Peyer's patch (tissue), 4 donors: Measurements from ENCODE around the gene ASCC1.
A peak's percentile ranks its signal among the peaks of the same experiment; 100 is the strongest.

Experiments
- POLR2A ChIP-seq, 2 donors: fragments of 450-650 bp; IDR thresholded peaks; one replicate each; pipeline ENCODE4 v1.5.1; 2017; ENCODE audit warnings: antibody characterized with exemption in 2 of 2, mild to moderate bottlenecking in 2 of 2, moderate library complexity in 2 of 2
- TF ChIP-seq, protein P1 (sequence below), 6 experiments: fragments of 450-650 bp in 4 of 6; fragments of 200-600 bp in 2 of 6; sonication (generic) in 1 of 6; IDR thresholded peaks; one replicate each; pipeline ENCODE4 v1.5.1; 2017 to 2019; ENCODE audit warnings: antibody characterized with exemption in 6 of 6, mild to moderate bottlenecking in 3 of 6, moderate library complexity in 1 of 6

DNA sequence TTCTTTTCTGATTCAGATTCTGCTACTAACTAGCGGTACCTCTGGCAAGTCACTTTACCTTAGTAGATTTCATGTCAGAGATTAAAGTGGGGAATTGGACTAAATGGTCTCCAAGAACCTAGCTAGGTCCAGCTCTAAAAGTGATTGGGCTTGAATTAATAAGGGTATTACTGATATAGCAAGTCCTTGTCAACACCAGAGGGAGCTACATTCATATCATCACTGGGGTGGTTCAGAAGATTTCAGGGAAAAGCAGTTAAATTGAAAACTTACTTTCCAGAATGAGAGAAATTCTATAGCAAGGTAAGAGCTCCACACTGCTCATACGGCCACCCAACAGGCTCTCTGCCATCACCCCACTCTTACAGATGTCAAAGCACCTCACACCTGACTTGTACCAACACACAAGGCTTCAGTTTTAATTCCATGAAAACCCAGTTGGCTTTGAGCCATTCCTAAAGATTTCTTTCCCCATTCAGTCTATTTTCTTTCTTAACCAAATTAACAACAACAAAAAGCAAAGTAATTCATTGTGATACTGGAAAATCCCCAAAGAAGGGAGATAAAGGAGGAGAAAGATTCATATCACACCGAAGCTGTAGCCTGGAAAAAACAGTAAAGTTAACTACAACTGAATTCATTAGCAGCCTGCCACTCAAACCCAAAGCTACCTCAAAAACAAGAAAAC, 89.7 kb downstream of the ASCC1 start:
- TF ChIP-seq, protein P1, sequence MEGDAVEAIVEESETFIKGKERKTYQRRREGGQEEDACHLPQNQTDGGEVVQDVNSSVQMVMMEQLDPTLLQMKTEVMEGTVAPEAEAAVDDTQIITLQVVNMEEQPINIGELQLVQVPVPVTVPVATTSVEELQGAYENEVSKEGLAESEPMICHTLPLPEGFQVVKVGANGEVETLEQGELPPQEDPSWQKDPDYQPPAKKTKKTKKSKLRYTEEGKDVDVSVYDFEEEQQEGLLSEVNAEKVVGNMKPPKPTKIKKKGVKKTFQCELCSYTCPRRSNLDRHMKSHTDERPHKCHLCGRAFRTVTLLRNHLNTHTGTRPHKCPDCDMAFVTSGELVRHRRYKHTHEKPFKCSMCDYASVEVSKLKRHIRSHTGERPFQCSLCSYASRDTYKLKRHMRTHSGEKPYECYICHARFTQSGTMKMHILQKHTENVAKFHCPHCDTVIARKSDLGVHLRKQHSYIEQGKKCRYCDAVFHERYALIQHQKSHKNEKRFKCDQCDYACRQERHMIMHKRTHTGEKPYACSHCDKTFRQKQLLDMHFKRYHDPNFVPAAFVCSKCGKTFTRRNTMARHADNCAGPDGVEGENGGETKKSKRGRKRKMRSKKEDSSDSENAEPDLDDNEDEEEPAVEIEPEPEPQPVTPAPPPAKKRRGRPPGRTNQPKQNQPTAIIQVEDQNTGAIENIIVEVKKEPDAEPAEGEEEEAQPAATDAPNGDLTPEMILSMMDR (IDR thresholded peaks at IDR 0.05), result peak in 4 of 6 experiments; percentile 46 to 55 (median 49)
- no peak for TF ChIP-seq POLR2A (IDR thresholded peaks at IDR 0.05)
